HepG2 (cell line): Measurements from ENCODE around the gene ALX4. TPM values are rescaled to one million over a fixed set of nuclear protein-coding genes. Genes with fewer than 3 reads are reported as not detected.

Experiments used
- ATAC-seq: fragments of 200-7000 bp; cut with Tn5 transposase; 3 replicates; pipeline ENCODE4 v1.9.1; 2020; ENCODE audit warnings: mild to moderate bottlenecking, moderate library complexity
- BruUV-seq: library from RNA; stranded (reverse); fragments of 400-500 nt; replicated peaks from 2 replicates; lab custom pipeline; 2021; lab: Mats Ljungman, UMichigan
- CTCF ChIA-PET: fragments of 300-600 bp; formaldehyde crosslinking; extraction: SDS; loops from one replicate; lab custom pipeline; 2021; ENCODE audit warnings: low total read pairs, inconsistent platforms, low intra/inter-chr PET ratio; lab: Yijun Ruan, JAX
- POLR2A ChIA-PET: fragments of 350-600 bp; sonication (Branson Sonifier 250); formaldehyde crosslinking; loops from one replicate; lab custom pipeline; 2020; ENCODE audit warnings: antibody characterized with exemption, inconsistent platforms; lab: Yijun Ruan, JAX
- DNase-seq: peaks from one replicate; pipeline ENCODE4 v3.0.0-alpha.2; 2015; ENCODE audit warnings: low spot score
- FAIRE-seq: peaks from 3 replicates; lab custom pipeline; 2011; peaks lifted over from hg19 to GRCh38; lab: Jason Lieb, UNC
- H2AFZ ChIP-seq: one replicate; pipeline ENCODE4 v1.6.1; 2011; ENCODE audit warnings: low read length, inconsistent platforms
- H3K27ac ChIP-seq: fragments of 300-600 bp; 3 replicates; pipeline ENCODE4 v1.8.0; 2011; ENCODE audit warnings: mixed run types, mild to moderate bottlenecking, mixed read lengths, low read length, inconsistent platforms; ENCODE audit not compliant: insufficient read depth; ENCODE audit errors: extremely low read length
- H3K27me3 ChIP-seq, 2 experiments: fragments of 200-600 bp in 1 of 2; 2 replicates in 1 of 2; 3 replicates in 1 of 2; pipeline versions ENCODE4 v1.6.0 to v1.8.0; 2011; ENCODE audit warnings: low read length in 2 of 2, mild to moderate bottlenecking in 2 of 2, moderate library complexity in 2 of 2, inconsistent platforms in 1 of 2; ENCODE audit not compliant: insufficient read depth in 2 of 2, control insufficient read depth in 1 of 2
- H3K36me3 ChIP-seq, 2 experiments: fragments of 200-600 bp in 1 of 2; replicated peaks in 1 of 2; 2 replicates in 1 of 2; 3 replicates in 1 of 2; pipeline versions ENCODE4 v1.5.1 to v1.8.0; 2011; ENCODE audit warnings: low read length in 2 of 2, inconsistent platforms in 1 of 2; ENCODE audit not compliant: insufficient read depth in 2 of 2, control insufficient read depth in 1 of 2
- H3K4me1 ChIP-seq: 2 replicates; pipeline ENCODE4 v1.5.1; 2012; ENCODE audit warnings: low read length, inconsistent platforms; ENCODE audit not compliant: insufficient read depth
- H3K4me2 ChIP-seq: 2 replicates; pipeline ENCODE4 v1.6.0; 2011; ENCODE audit warnings: low read depth, low read length, inconsistent platforms
- H3K4me3 ChIP-seq, 3 experiments: fragments of 200-600 bp in 1 of 3; sonication (generic), shearing (Covaris generic) in 1 of 3; replicated peaks in 1 of 3; 2 replicates each; pipeline ENCODE4 v1.5.1; 2011 to 2016; ENCODE audit warnings: low read length in 3 of 3, inconsistent platforms in 2 of 3, low read depth in 2 of 3, mild to moderate bottlenecking in 2 of 3, control low read depth in 1 of 3, mixed read lengths in 1 of 3; ENCODE audit not compliant: insufficient read depth in 1 of 3
- H3K79me2 ChIP-seq: one replicate; pipeline ENCODE4 v1.6.1; 2011; ENCODE audit warnings: low read length, inconsistent platforms; ENCODE audit not compliant: insufficient read depth
- H3K9ac ChIP-seq: 2 replicates; pipeline ENCODE4 v1.6.0; 2011; ENCODE audit warnings: mild to moderate bottlenecking, low read depth, low read length, inconsistent platforms; ENCODE audit not compliant: insufficient read depth
- H3K9me3 ChIP-seq: 2 replicates; pipeline ENCODE4 v1.5.1; 2012; ENCODE audit warnings: mild to moderate bottlenecking, low read length
- H4K20me1 ChIP-seq: 2 replicates; pipeline ENCODE4 v1.6.0; 2011; ENCODE audit warnings: inconsistent platforms, mild to moderate bottlenecking, low read length, moderate library complexity; ENCODE audit not compliant: insufficient read depth
- AHR ChIP-seq: IDR thresholded peaks from 2 replicates; pipeline ENCODE4 v1.6.1; 2018; ENCODE audit warnings: missing genetic modification reagents, missing compliant biosample characterization
- MXD1 ChIP-seq: sonication (generic); formaldehyde crosslinking; IDR thresholded peaks from 2 replicates; pipeline ENCODE4 v1.4.0; 2020; ENCODE audit warnings: mild to moderate bottlenecking, missing genetic modification reagents
- REPIN1 ChIP-seq: sonication (generic); formaldehyde crosslinking; IDR thresholded peaks from 2 replicates; pipeline ENCODE4 v1.8.0; 2022; ENCODE audit warnings: missing genetic modification reagents, low read depth, mild to moderate bottlenecking, borderline replicate concordance
- SALL2 ChIP-seq: sonication (generic); formaldehyde crosslinking; IDR thresholded peaks from 2 replicates; pipeline ENCODE4 v1.8.1; 2023; ENCODE audit warnings: mild to moderate bottlenecking, missing genetic modification reagents, inconsistent platforms
- ZNF280B ChIP-seq: sonication (generic); formaldehyde crosslinking; IDR thresholded peaks from 2 replicates; pipeline ENCODE4 v1.5.0; 2020; ENCODE audit warnings: missing genetic modification reagents, mild to moderate bottlenecking, borderline replicate concordance
- ZNF317 ChIP-seq: sonication (generic); formaldehyde crosslinking; IDR thresholded peaks from 2 replicates; pipeline ENCODE4 v1.5.0; 2020; ENCODE audit warnings: mild to moderate bottlenecking, missing genetic modification reagents
- ZNF382 ChIP-seq: sonication (generic); formaldehyde crosslinking; IDR thresholded peaks from 2 replicates; pipeline ENCODE4 v1.5.0; 2020; ENCODE audit warnings: missing genetic modification reagents, mild to moderate bottlenecking, borderline replicate concordance
- ZNF432 ChIP-seq: sonication (generic); formaldehyde crosslinking; IDR thresholded peaks from 2 replicates; pipeline ENCODE4 v1.5.0; 2020; ENCODE audit warnings: missing genetic modification reagents, mild to moderate bottlenecking, borderline replicate concordance
- ZNF629 ChIP-seq: sonication (generic); formaldehyde crosslinking; conservative IDR thresholded peaks from 2 replicates; pipeline ENCODE4 v1.5.0; 2020; ENCODE audit warnings: missing genetic modification reagents
- ZSCAN31 ChIP-seq: sonication (generic); formaldehyde crosslinking; IDR thresholded peaks from 2 replicates; pipeline ENCODE4 v1.5.0; 2020; ENCODE audit warnings: low read depth, mild to moderate bottlenecking, missing genetic modification reagents
- WGBS: methylation state at CpG from one replicate; pipeline ENCODE4 v1.1.6; 2017; ENCODE audit warnings: low lambda C conversion rate; 5-methylcytosine and 5-hydroxymethylcytosine counted together
- in situ Hi-C: cut with HindIII; loops from 2 replicates; pipeline ENCODE4 v1.10.0; 2017; ENCODE audit warnings: low pct_unique_long_range_greater_than_20kb; ENCODE audit not compliant: extremely low pct_ligation_motif_present
- intact Hi-C: fragments of 100-400 bp; cut with micrococcal nuclease; formaldehyde crosslinking; loops from one replicate; pipeline ENCODE4 v1.10.0; 2022; ENCODE audit not compliant: unreplicated experiment
- polyA plus RNA-seq, 8 experiments: library from polyadenylated mRNA; depleted of rRNA in 3 of 8; stranded (reverse) in 7 of 8; unstranded in 1 of 8; fragments of >200 nt; fragmentation: Illumina TruSeq in 4 of 8; extraction: Trizol in 4 of 8; gene quantifications; 2 replicates each; pipeline versions ENCODE4 v1.2.1 to v1.2.3, GENCODE V29; 2011 to 2016; ENCODE audit warnings: low read depth in 4 of 8, missing spikeins in 1 of 8, mixed read lengths in 1 of 8; ENCODE audit not compliant: insufficient read depth in 1 of 8
- total RNA-seq, 5 experiments: library from RNA; depleted of rRNA; stranded (reverse); fragments of >200 nt; fragmentation: Illumina TruSeq; extraction: Trizol; gene quantifications; 2 replicates each; pipeline ENCODE4 v1.2.3, GENCODE V29; 2016; ENCODE audit warnings: low read depth in 1 of 5

The ALX4 gene
- total and polyA plus RNA-seq, 2 of the 13 experiments (the other 11 are each of a cell fraction or from before 2014, with no cell fraction given), result not detected

- TF ChIP-seq MXD1 (CRISPR knock-in tag) (no peak), AHR (CRISPR knock-in tag) (no peak), ZNF382 (CRISPR knock-in tag) (no peak), ZSCAN31 (CRISPR knock-in tag) (no peak)
These were observed 1.6 kb downstream of the ALX4 start (continued) for GRCh38 chr11:44308256-44308922.

GRCh38 chr11:44307340-44308099 lies 2.4 kb downstream of the ALX4 start:
- in situ Hi-C loops (loop anchor here (25.0 kb wide), 2 partner anchors 105 to 580 kb away; no protein-coding TSS in a partner anchor), intact Hi-C loops (no loop called here)
- H3K27me3 ChIP-seq, result peaks cover 13 to 92% of the 10 kb centered on the region in 2 experiments
- no peaks in the 10 kb centered on the region for H3K36me3 ChIP-seq
- no peaks in the 10 kb centered on the region for H3K79me2 ChIP-seq
- H3K4me3 ChIP-seq, result no peak overlapping the region
- DNase-seq (no peak), ATAC-seq (no peak; the same call in 1 of the 3 replicates), FAIRE-seq (no peak)
- no peaks in the 10 kb centered on the region; the same call in 1 of the 2 replicates for H3K4me1 ChIP-seq
- 28% methylated on average over 8 of the region's 10 CpGs for WGBS
- POLR2A ChIA-PET, result no interaction called here
- no peaks in the 10 kb centered on the region for H4K20me1 ChIP-seq
- H2AFZ ChIP-seq, result no peak overlapping the region
- no peak overlapping the region for H3K27ac ChIP-seq
- BruUV-seq, result no TSS peak
- H3K9ac ChIP-seq, result no peak overlapping the region
- no peaks in the 10 kb centered on the region for H3K9me3 ChIP-seq
- CTCF ChIA-PET, result no interaction called here
- H3K4me2 ChIP-seq, result no peak overlapping the region
- TF ChIP-seq REPIN1, result no peak
- TF ChIP-seq ZNF432 (CRISPR knock-in tag), result no peak
- no peak for TF ChIP-seq ZNF280B (CRISPR knock-in tag)
- TF ChIP-seq ZNF629 (CRISPR knock-in tag), result no peak
- TF ChIP-seq SALL2 (CRISPR knock-in tag), result no peak
- no peak for TF ChIP-seq ZNF317 (CRISPR knock-in tag)
